Measurements from ENCODE around the gene BACE2. TPM values are rescaled to one million over a fixed set of nuclear protein-coding genes. Genes with fewer than 3 reads are reported as not detected.

Gene BACE2
- total and polyA plus RNA-seq, 4 donors = 1.7 to 16.7 (median 5.6) TPM

- no peaks in the 10 kb centered on the region for H3K36me3 ChIP-seq (ENCODE audit: control insufficient read depth in 4 of 4, insufficient read depth in 3 of 4, low read depth in 1 of 4, low read length in 3 of 4)
- H3K27me3 ChIP-seq (ENCODE audit: control insufficient read depth in 4 of 4, insufficient read depth in 4 of 4, low read length in 3 of 4) = peaks cover 0 to 3% (median 0%) of the 10 kb centered on the region in 4 donors
- no peak overlapping the region for H3K4me3 ChIP-seq (ENCODE audit: low read depth in 1 of 3, low read length in 3 of 3)
- H3K9ac ChIP-seq (ENCODE audit: low read depth in 1 of 2, low read length in 2 of 2) = no peak overlapping the region
- no peak overlapping the region for H3K27ac ChIP-seq (ENCODE audit: low read depth in 1 of 2, low read length in 2 of 2)
- 81% methylated on average over 5 of the region's 5 CpGs for WGBS
- H3K9me3 ChIP-seq (ENCODE audit: control insufficient read depth in 4 of 4, low read length in 3 of 4) = no peaks in the 10 kb centered on the region
- DNase-seq (ENCODE audit: low spot score) = no peak
- TF ChIP-seq EGR1 (IDR thresholded peaks at IDR 0.05; ENCODE audit: low read depth in 2 of 2) (no peak), HNF4A (conservative IDR thresholded peaks at IDR 0.05) (no peak), TAF1 (conservative IDR thresholded peaks at IDR 0.05) (no peak), ZBTB33 (IDR thresholded peaks at IDR 0.05) (no peak), SP1 (IDR thresholded peaks at IDR 0.05) (no peak), HNF4G (IDR thresholded peaks at IDR 0.05) (no peak), YY1 (IDR thresholded peaks at IDR 0.05) (no peak), RAD21 (IDR thresholded peaks at IDR 0.05) (no peak), GABPA (IDR thresholded peaks at IDR 0.05 in 1 of 2, conservative IDR thresholded peaks at IDR 0.05 in 1 of 2) (no peak), NR2F2 (IDR thresholded peaks at IDR 0.05) (no peak), FOXA2 (IDR thresholded peaks at IDR 0.05) (no peak)
- TF ChIP-seq, protein P1, sequence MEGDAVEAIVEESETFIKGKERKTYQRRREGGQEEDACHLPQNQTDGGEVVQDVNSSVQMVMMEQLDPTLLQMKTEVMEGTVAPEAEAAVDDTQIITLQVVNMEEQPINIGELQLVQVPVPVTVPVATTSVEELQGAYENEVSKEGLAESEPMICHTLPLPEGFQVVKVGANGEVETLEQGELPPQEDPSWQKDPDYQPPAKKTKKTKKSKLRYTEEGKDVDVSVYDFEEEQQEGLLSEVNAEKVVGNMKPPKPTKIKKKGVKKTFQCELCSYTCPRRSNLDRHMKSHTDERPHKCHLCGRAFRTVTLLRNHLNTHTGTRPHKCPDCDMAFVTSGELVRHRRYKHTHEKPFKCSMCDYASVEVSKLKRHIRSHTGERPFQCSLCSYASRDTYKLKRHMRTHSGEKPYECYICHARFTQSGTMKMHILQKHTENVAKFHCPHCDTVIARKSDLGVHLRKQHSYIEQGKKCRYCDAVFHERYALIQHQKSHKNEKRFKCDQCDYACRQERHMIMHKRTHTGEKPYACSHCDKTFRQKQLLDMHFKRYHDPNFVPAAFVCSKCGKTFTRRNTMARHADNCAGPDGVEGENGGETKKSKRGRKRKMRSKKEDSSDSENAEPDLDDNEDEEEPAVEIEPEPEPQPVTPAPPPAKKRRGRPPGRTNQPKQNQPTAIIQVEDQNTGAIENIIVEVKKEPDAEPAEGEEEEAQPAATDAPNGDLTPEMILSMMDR (IDR thresholded peaks at IDR 0.05; ENCODE audit: low read depth, low read length, missing input control) = no peak
- TF ChIP-seq, protein P2, sequence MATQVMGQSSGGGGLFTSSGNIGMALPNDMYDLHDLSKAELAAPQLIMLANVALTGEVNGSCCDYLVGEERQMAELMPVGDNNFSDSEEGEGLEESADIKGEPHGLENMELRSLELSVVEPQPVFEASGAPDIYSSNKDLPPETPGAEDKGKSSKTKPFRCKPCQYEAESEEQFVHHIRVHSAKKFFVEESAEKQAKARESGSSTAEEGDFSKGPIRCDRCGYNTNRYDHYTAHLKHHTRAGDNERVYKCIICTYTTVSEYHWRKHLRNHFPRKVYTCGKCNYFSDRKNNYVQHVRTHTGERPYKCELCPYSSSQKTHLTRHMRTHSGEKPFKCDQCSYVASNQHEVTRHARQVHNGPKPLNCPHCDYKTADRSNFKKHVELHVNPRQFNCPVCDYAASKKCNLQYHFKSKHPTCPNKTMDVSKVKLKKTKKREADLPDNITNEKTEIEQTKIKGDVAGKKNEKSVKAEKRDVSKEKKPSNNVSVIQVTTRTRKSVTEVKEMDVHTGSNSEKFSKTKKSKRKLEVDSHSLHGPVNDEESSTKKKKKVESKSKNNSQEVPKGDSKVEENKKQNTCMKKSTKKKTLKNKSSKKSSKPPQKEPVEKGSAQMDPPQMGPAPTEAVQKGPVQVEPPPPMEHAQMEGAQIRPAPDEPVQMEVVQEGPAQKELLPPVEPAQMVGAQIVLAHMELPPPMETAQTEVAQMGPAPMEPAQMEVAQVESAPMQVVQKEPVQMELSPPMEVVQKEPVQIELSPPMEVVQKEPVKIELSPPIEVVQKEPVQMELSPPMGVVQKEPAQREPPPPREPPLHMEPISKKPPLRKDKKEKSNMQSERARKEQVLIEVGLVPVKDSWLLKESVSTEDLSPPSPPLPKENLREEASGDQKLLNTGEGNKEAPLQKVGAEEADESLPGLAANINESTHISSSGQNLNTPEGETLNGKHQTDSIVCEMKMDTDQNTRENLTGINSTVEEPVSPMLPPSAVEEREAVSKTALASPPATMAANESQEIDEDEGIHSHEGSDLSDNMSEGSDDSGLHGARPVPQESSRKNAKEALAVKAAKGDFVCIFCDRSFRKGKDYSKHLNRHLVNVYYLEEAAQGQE (IDR thresholded peaks at IDR 0.05) = no peak
- H3K4me1 ChIP-seq (ENCODE audit: control insufficient read depth in 4 of 4, insufficient read depth in 4 of 4, low read length in 3 of 4) = no peaks in the 10 kb centered on the region
These were observed 33.4 kb downstream of the BACE2 start for GRCh38 chr21:41201385-41201784.

GRCh38 chr21:41204736-41205135 lies 36.8 kb downstream of the BACE2 start:
- no peak for TF ChIP-seq RXRA (IDR thresholded peaks at IDR 0.05)
- TF ChIP-seq SP1 (IDR thresholded peaks at IDR 0.05) = no peak
- TF ChIP-seq JUND (IDR thresholded peaks at IDR 0.05) = no peak
- no peak for TF ChIP-seq FOXA1 (IDR thresholded peaks at IDR 0.05)
- TF ChIP-seq FOXA2 (IDR thresholded peaks at IDR 0.05) = no peak
- TF ChIP-seq, protein P3, sequence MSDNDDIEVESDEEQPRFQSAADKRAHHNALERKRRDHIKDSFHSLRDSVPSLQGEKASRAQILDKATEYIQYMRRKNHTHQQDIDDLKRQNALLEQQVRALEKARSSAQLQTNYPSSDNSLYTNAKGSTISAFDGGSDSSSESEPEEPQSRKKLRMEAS (IDR thresholded peaks at IDR 0.05) = no peak
- TF ChIP-seq RAD21 (IDR thresholded peaks at IDR 0.05) = no peak
- TF ChIP-seq, protein P1 (IDR thresholded peaks at IDR 0.05; ENCODE audit: low read depth, low read length, missing input control) = no peak
- DNase-seq (ENCODE audit: low spot score) = no peak
- no peaks in the 10 kb centered on the region for H3K9me3 ChIP-seq (ENCODE audit: control insufficient read depth in 4 of 4, low read length in 3 of 4)
- H3K9ac ChIP-seq (ENCODE audit: low read depth in 1 of 2, low read length in 2 of 2) = no peak overlapping the region
- H3K4me1 ChIP-seq (ENCODE audit: control insufficient read depth in 4 of 4, insufficient read depth in 4 of 4, low read length in 3 of 4) = no peaks in the 10 kb centered on the region
- 69% methylated on average over 3 of the region's 3 CpGs for WGBS
- H3K27me3 ChIP-seq (ENCODE audit: control insufficient read depth in 4 of 4, insufficient read depth in 4 of 4, low read length in 3 of 4) = peaks cover 0 to 3% (median 0%) of the 10 kb centered on the region in 4 donors
- H3K4me3 ChIP-seq (ENCODE audit: low read depth in 1 of 3, low read length in 3 of 3) = no peak overlapping the region
- no peaks in the 10 kb centered on the region for H3K36me3 ChIP-seq (ENCODE audit: control insufficient read depth in 4 of 4, insufficient read depth in 3 of 4, low read depth in 1 of 4, low read length in 3 of 4)
- H3K27ac ChIP-seq (ENCODE audit: low read depth in 1 of 2, low read length in 2 of 2) = no peak overlapping the region

Measured in liver (tissue), 9 donors.